T-helper 2 cell treated with Interferon-gamma antibody and Interleukin-4, amounts not matched to agents 5 μg/mL and 100 μg/mL, for 36 hours (primary cell): ENCODE measurements around the gene CSF3.
A peak's percentile ranks its signal among the peaks of the same experiment; 100 is the strongest.

Experiments
- DNase-seq: peaks from one replicate; pipeline ENCODE4 v3.0.0; 2021; ENCODE audit warnings: low spot score
- H3K27ac Mint-ChIP-seq: one replicate; pipeline ENCODE4 v1.8.0; 2021; ENCODE audit warnings: mild to moderate bottlenecking, mixed read lengths
- H3K27me3 Mint-ChIP-seq: one replicate; pipeline ENCODE4 v1.8.0; 2021; ENCODE audit warnings: low read depth, mixed read lengths
- H3K36me3 Mint-ChIP-seq: one replicate; pipeline ENCODE4 v1.8.0; 2021; ENCODE audit warnings: low read depth, mixed read lengths
- H3K4me1 Mint-ChIP-seq: one replicate; pipeline ENCODE4 v1.8.0; 2021; ENCODE audit warnings: low read depth, mixed read lengths
- H3K4me3 Mint-ChIP-seq: one replicate; pipeline ENCODE4 v1.8.0; 2022; ENCODE audit warnings: mild to moderate bottlenecking, moderate library complexity, mixed read lengths
- H3K9me3 Mint-ChIP-seq: one replicate; pipeline ENCODE4 v1.8.0; 2021; ENCODE audit warnings: mixed read lengths

CSF3 gene

DNA sequence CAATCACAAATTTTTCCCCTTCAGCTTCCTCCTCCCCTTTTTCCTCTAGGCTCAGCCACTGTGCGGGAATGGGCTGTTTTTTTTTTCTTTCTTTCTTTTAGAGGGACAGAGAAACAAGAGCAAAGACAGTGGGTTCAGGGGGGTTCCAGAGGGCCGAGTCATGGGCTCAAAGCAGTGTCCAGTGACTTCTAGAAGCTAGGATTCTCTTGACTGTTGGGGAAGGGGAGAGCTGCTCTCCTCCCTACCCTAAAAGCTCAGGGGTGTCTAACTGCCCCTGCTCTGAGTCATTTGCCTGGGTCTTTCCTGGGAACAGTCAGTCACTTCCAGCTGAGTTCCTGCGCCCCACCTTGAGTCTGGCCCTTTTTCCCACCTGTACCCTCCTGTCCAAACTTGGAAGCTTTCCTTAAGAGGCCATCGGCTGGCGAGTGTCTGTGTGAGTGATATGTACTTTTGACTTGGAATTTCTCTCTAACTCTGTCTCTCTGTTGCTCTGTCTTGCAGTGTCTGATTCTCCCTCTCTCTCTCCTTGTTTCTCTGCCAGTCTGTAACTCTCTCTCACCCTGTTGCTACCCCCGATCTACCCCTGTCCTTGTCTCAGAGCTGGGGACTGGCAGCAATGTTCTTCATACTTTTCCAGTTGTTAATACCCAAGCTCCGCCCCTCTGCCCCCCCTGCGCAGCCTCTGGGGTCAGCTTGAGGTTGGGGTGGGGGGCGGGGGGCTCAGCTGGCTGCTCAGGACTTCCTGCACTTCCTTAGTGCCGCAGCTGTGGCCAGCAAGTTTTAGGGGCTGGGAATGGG is 49.9 kb downstream of the CSF3 start:
- Mint-ChIP-seq H3K27me3 (peaks cover 35% of the 10 kb centered on the region), H3K4me1 (peaks cover 48% of the 10 kb centered on the region), H3K27ac (no peak overlapping the region), H3K36me3 (no peaks in the 10 kb centered on the region), H3K9me3 (no peaks in the 10 kb centered on the region), H3K4me3 (peak overlapping the region; percentile 11)
- DNase-seq, result no peak

DNA sequence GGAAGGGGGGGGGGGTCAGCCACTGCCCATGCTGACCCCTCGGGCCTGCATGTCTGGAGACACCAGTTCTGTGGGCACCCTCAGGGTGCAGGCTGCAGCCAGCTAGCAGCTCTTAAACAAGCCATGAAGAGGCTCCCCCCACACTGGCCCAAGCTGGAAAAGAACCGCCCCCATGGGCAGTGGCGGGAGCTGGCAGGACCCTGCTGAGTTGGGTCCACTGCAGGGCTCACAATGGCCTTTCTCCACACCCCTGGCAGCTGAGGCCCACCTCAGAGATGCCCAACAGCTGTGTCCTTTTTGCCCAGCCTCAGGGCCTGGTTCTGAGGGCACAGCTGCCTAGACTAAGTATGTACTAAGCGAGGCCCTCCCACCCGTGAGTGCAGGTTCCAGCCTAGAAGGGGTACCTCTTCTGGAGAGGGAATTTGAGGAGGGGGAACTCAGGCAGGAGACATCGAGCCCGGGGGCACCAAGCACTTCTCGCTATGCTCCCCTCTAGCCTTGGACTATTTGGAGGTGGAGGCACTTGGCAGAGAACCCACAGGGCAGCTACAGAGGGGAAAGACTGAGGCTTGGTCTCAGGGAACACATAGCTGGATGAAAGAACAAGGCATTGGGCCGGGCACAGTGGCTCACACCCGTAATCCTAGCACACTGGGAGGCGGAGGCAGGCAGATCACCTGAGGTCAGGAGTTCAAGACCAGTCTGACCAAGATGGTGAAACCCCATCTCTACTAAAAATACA is 50.7 kb downstream of the CSF3 start:
- H3K27ac Mint-ChIP-seq, result no peak overlapping the region
- no peak overlapping the region for H3K4me3 Mint-ChIP-seq
- no peaks in the 10 kb centered on the region for H3K36me3 Mint-ChIP-seq
- peaks cover 49% of the 10 kb centered on the region for H3K4me1 Mint-ChIP-seq
- H3K9me3 Mint-ChIP-seq, result no peaks in the 10 kb centered on the region
- no peak for DNase-seq
- peaks cover 33% of the 10 kb centered on the region for H3K27me3 Mint-ChIP-seq
